Measurements from ENCODE around the gene ADAMTS14.
"Not testable (repeated sequence)": the region's sequence is repeated elsewhere in the genome, so short reads cannot be mapped to it uniquely, and the experiment has no call there.

The ADAMTS14 gene

GRCh38 chr10:70751356-70751755 is 79.0 kb downstream of the ADAMTS14 start:
- no peak for DNase-seq (ENCODE audit: low read depth in 2 of 2)

- DNase-seq (ENCODE audit: low read depth in 2 of 2) = no peak
Observed at GRCh38 chr10:70751991-70752390, 79.7 kb downstream of the ADAMTS14 start.

GRCh38 chr10:70752571-70752970 is 80.3 kb downstream of the ADAMTS14 start:
- DNase-seq (ENCODE audit: low read depth in 2 of 2) = no peak

GRCh38 chr10:70753026-70753663 is 80.8 kb downstream of the ADAMTS14 start:
- DNase-seq (ENCODE audit: low read depth in 2 of 2) = no peak

- DNase-seq (ENCODE audit: low read depth in 2 of 2) = no peak
Observed at GRCh38 chr10:70753841-70754621, 81.7 kb downstream of the ADAMTS14 start.

DNA sequence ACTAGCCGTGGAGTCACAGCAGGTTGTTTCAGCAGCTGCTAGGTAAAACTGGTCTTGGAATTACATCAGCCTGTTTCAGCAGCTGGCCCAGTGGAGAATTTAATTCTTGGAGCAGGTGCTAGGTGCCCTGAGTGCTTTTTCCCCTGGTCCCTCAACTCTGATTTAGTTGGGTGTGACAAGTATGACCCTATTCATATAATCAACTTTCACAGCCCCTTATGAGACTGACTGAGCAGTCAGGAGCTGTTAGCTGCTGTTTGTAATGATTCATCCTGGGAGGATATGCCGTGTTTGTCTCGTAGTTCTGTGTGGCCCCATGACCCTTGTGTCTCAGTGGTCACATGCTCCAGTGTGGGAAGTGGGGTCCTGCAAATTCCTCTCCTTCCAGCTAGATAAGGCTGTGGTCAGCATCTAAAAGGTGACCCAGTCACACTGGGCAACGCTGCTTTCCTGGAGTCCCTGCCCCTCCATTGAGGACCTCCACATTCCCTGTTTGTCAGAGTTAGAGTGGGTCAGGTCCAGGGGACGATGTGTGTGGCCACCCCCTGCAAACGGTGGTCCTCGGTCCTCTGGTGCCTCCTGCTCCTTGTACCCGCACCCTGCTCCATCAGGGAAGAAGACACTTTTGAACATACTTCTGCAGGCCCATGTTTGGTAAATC is 84.5 kb downstream of the ADAMTS14 start:
- DNase-seq (ENCODE audit: low read depth in 2 of 2) = no peak

GRCh38 chr10:70757856-70758255 is 85.5 kb downstream of the ADAMTS14 start:
- DNase-seq (ENCODE audit: low read depth in 2 of 2) = no peak

DNA sequence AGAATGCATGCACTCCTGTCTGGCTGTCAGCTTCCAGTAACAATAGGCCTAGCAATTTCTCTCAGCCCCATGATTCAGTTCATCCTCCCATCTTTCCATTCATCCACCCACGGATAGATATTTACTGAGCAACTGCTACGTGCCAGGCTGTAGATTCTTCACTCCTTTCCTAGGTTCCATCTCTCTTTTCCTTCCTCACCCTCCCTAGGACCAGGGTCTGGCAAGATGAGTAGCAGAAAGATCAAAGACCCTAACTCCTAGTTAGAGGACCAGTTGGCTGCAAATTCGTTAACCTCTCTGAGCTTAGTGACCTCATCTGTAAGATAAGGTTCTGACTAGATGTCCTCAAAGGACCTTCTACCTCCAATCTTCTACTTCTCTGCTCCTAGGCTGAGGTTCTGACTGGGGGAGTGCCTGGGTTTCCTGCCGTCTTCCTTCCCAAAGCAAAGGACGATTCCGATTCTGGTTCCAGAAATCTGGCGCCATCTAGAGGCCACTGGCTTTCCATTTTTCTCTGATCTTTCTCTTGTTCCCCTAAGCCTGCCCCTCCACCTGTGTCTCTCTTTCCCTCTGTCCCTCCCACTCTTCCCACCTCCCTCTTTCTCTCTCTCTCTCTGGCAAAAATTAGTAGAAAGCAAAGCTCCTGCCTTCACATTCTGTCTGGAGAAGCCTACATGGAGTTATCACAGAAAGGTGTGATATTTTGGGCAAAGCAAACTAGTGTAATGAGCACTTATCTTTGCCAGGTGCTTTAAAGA is 86.6 kb downstream of the ADAMTS14 start:
- DNase-seq (ENCODE audit: low read depth in 2 of 2) = peak; percentile 29 to 37

GRCh38 chr10:70759781-70760180 is 87.5 kb downstream of the ADAMTS14 start:
- no peak for DNase-seq (ENCODE audit: low read depth in 2 of 2)

DNA sequence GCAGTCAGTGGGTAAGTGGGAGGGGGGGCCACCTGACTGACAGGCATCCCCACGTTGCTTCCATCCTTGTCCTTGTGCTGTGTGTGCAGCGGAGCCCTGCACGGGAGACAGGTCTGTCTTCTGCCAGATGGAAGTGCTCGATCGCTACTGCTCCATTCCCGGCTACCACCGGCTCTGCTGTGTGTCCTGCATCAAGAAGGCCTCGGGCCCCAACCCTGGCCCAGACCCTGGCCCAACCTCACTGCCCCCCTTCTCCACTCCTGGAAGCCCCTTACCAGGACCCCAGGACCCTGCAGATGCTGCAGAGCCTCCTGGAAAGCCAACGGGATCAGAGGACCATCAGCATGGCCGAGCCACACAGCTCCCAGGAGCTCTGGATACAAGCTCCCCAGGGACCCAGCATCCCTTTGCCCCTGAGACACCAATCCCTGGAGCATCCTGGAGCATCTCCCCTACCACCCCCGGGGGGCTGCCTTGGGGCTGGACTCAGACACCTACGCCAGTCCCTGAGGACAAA is 88.0 kb downstream of the ADAMTS14 start:
- DNase-seq (ENCODE audit: low read depth in 2 of 2) = no peak

DNA sequence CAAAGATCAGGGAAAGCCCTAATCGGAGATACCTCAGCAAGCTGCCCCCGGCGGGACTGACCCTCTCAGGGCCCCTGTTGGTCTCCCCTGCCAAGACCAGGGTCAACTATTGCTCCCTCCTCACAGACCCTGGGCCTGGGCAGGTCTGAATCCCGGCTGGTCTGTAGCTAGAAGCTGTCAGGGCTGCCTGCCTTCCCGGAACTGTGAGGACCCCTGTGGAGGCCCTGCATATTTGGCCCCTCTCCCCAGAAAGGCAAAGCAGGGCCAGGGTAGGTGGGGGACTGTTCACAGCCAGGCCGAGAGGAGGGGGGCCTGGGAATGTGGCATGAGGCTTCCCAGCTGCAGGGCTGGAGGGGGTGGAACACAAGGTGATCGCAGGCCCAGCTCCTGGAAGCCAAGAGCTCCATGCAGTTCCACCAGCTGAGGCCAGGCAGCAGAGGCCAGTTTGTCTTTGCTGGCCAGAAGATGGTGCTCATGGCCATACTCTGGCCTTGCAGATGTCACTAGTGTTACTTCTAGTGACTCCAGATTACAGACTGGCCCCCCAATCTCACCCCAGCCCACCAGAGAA is 88.8 kb downstream of the ADAMTS14 start:
- DNase-seq (ENCODE audit: low read depth in 2 of 2) = no peak

DNA sequence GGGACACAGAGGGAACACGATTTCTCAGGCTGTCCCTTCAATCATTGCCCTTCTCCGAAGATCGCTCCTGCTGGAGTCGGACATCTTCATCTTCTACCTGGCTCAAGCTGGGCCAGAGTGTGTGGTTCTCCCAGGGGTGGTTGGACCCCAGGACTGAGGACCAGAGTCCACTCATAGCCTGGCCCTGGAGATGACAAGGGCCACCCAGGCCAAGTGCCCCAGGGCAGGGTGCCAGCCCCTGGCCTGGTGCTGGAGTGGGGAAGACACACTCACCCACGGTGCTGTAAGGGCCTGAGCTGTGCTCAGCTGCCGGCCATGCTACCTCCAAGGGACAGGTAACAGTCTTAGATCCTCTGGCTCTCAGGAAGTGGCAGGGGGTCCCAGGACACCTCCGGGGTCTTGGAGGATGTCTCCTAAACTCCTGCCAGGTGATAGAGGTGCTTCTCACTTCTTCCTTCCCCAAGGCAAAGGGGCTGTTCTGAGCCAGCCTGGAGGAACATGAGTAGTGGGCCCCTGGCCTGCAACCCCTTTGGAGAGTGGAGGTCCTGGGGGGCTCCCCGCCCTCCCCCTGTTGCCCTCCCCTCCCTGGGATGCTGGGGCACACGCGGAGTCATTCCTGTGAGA is 89.5 kb downstream of the ADAMTS14 start:
- no peak for DNase-seq (ENCODE audit: low read depth in 2 of 2)

DNA sequence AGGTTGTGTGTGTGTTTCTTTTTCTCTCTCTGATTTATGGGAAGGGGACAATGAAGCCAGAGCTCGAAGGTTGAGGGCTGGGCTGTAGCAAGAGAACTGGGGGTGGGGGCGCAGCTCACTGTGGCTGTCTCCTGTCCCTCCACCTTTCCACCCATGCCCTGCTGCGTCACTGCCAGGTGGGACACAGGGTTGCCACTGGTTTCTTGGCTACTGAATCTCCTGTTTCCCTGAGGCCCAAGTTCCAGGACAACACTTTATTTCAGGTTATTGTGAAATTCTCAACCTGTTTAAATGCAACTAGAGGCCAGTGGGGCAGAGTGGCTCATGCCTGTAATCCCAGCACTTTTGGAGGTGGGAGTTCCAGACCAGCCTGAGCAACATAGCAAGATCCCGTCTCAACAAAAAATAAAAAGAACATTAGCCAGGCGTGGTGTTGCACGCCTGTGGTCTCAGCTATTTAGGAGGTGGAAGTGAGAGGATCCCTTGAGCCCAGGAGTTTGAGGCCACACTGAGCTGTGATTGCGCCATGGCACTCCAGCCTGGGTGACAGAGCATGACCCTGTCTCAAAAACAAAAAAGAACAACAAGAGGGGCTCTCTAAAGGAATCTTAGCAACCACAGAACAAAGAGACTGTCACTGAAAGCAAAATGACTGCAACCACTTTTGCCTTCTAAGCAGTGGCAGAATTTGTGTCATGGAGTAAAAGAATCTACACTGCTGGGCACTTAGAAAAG is 90.3 kb downstream of the ADAMTS14 start:
- DNase-seq (ENCODE audit: low read depth in 2 of 2) = no peak

GRCh38 chr10:70763567-70763966 is 91.3 kb downstream of the ADAMTS14 start:
- DNase-seq (ENCODE audit: low read depth in 2 of 2) = no peak

DNA sequence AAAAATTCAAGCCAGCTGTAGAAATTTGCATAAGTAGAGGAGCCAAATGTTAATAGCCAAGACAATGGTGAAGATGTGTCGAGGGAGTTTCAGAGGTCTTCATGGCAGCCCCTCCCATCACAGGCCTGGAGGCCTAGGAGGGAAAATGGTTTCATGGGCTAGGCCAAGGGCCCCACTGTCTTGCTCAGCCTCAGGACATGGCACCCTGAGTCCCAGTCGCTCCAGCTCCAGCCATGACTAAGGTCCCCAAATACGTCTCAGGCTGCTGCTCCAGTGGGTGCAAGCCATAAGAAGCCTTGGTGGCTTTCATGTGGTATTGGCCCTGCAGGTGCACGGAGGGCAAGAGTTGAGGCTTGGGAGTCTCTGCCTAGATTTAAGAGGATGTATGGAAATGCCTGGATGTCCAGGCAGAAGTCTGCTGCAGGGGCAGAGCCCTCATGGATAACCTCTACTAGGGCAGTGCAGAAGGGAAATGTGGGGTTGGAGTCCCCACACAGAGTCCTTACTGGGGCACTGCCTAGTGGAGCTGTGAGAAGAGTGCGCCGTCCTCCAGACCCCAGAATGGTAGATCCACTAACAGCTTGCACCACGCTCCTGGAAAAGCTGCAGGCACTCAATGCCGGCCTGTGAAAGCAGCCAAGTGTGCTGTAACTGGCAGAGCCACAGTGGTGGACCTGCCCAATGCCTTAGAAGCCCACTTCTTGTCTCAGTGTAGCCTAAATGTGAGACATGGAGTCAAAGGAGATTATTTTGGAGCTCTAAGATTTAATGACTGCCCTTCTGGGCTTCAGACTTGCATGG is 93.7 kb downstream of the ADAMTS14 start:
- DNase-seq (ENCODE audit: low read depth in 2 of 2) = no peak

DNA sequence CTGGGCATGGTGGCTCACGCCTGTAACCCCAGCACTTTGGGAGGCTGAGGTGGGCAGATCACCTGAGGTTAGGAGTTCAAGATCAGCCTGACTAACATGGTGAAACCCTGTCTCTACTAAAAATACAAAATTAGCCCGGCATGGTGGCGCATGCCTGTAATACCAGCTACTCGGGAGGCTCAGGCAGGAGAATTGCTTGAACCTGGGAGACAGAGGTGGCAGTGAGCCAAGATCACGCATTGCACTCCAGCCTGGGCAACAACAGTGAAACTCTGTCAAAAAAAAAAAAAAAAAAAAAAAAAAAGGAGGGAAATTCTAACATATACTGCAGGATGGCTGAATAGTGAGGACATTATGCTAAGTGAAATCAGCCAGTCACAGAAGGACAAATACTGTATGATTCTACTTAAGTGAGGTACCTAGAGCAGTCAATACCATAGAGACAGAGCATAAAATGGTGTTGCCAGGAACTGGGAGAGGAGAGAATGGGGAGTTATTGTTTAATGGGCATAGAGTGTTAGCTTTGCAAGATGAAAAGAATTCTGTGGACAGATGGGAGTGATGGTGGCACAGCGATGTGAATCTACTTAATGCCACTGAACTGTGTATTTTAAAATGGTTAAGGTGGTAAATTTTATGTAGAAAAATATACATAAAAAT is 95.8 kb downstream of the ADAMTS14 start:
- not testable (repeated sequence) for DNase-seq (ENCODE audit: low read depth in 2 of 2)

DNA sequence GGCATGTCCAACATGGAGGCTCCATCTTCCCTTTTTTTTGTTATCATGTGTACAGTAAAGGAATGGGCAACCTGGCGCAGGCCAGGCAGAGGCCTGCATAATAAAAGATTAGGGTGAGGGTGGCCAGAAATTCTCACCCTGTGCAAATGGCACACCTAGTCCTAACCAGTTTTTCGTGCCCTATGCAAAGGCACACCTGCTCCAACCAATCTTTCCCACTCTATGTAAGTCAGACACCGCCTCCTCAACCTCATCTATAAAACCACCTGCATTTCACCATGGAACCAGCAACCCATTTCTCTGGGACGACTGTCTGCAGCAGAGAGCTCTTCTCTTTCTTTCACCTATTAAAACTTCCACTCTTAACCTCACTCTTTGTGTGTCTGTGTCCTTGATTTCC is 96.8 kb downstream of the ADAMTS14 start:
- DNase-seq (ENCODE audit: low read depth in 2 of 2) = no peak

- DNase-seq (ENCODE audit: low read depth in 2 of 2) = no peak
Observed at GRCh38 chr10:70770001-70770400, 97.7 kb downstream of the ADAMTS14 start.

DNA sequence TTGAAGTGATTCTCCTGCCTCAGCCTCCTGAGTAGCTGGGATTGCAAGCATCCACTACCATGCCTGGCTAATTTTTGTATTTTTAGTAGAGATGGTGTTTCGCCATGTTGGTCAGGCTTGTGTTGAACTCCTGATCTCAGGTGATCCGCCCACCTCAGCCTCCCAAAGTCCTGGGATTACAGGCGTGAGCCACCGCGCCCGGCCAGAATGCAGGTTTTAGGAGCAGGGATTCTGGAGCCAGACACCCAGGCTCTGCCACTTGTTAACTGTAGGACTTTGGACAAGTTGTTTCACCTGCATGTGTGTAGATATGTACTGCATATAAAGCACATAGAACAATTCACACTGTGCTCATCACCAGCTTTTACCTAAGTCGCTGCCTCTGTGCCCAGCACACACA is 98.2 kb downstream of the ADAMTS14 start:
- not testable (repeated sequence) for DNase-seq (ENCODE audit: low read depth in 2 of 2)
